MM.1S (cell line): ENCODE results near the gene ARHGEF2.

ENCODE experiments used
- DNase-seq: peaks from one replicate; pipeline ENCODE4 v3.0.0-alpha.2; 2015
- H2AFZ ChIP-seq: fragments of 300-600 bp; sonication (generic); 2 replicates; pipeline ENCODE4 v1.6.0; 2016; ENCODE audit warnings: antibody characterized with exemption, low read length
- H3F3A ChIP-seq: fragments of 300-600 bp; sonication (generic); 2 replicates; pipeline ENCODE4 v1.6.1; 2016; ENCODE audit warnings: mild to moderate bottlenecking, antibody characterized with exemption, low read length, moderate library complexity, mixed read lengths; ENCODE audit not compliant: insufficient read depth
- H3K27ac ChIP-seq: fragments of 300-600 bp; sonication (generic); 2 replicates; pipeline ENCODE4 v1.5.1; 2016; ENCODE audit warnings: mild to moderate bottlenecking, low read length
- H3K27me3 ChIP-seq: fragments of 300-600 bp; sonication (generic); replicated peaks from 2 replicates; pipeline ENCODE4 v1.6.0; 2016; ENCODE audit warnings: low read length; ENCODE audit not compliant: insufficient read depth
- H3K36me3 ChIP-seq: fragments of 300-600 bp; sonication (generic); replicated peaks from 2 replicates; pipeline ENCODE4 v1.6.1; 2016; ENCODE audit warnings: mild to moderate bottlenecking, low read length, mixed read lengths; ENCODE audit not compliant: insufficient read depth
- H3K4me1 ChIP-seq: fragments of 300-600 bp; sonication (generic); 2 replicates; pipeline ENCODE4 v1.6.1; 2016; ENCODE audit warnings: low read length, mixed read lengths
- H3K4me2 ChIP-seq: fragments of 300-600 bp; sonication (generic); 2 replicates; pipeline ENCODE4 v1.6.0; 2016; ENCODE audit warnings: low read depth, low read length
- H3K4me3 ChIP-seq: fragments of 300-600 bp; sonication (generic); 2 replicates; pipeline ENCODE4 v1.5.1; 2016; ENCODE audit warnings: low read length, mixed read lengths
- H3K79me2 ChIP-seq: fragments of 300-600 bp; sonication (generic); 2 replicates; pipeline ENCODE4 v1.6.1; 2016; ENCODE audit warnings: mixed run types, low read length, mixed read lengths
- H3K9ac ChIP-seq: fragments of 300-600 bp; sonication (generic); 2 replicates; pipeline ENCODE4 v1.6.1; 2016; ENCODE audit warnings: low read length, mixed read lengths
- H3K9me2 ChIP-seq: fragments of 300-600 bp; sonication (generic); replicated peaks from 2 replicates; pipeline ENCODE4 v1.6.1; 2016; ENCODE audit warnings: mild to moderate bottlenecking, low read length, mixed read lengths; ENCODE audit not compliant: insufficient read depth
- H3K9me3 ChIP-seq: fragments of 300-600 bp; sonication (generic); replicated peaks from 2 replicates; pipeline ENCODE4 v1.6.1; 2016; ENCODE audit warnings: mild to moderate bottlenecking, low read length, mixed read lengths; ENCODE audit not compliant: insufficient read depth
- H4K20me1 ChIP-seq: fragments of 300-600 bp; sonication (generic); 2 replicates; pipeline ENCODE4 v1.6.1; 2016; ENCODE audit warnings: mild to moderate bottlenecking, low read length, moderate library complexity, mixed read lengths; ENCODE audit not compliant: insufficient read depth
- CTCF ChIP-seq: fragments of 300-600 bp; sonication (generic); IDR thresholded peaks from 2 replicates; pipeline ENCODE4 v1.5.1; 2016; ENCODE audit warnings: antibody characterized with exemption, low read length, mixed read lengths
- EZH2 ChIP-seq: fragments of 300-600 bp; sonication (generic); optimal IDR thresholded peaks from 2 replicates; pipeline ENCODE3; 2017; ENCODE audit warnings: low read depth, mild to moderate bottlenecking, antibody characterized with exemption, low read length, mixed read lengths
- EZH2phosphoT487 ChIP-seq: fragments of 300-600 bp; sonication (generic); IDR thresholded peaks from 2 replicates; pipeline ENCODE4 v1.6.1; 2018; ENCODE audit warnings: antibody characterized with exemption, low read length

The ARHGEF2 gene

GRCh38 chr1:155978325-155978972 is at the start of gene ARHGEF2:
ARHGEF2 (minus strand) TSS chr1:155978547; CDS start chr1:155978427, 120 bp downstream.
- H3K27ac ChIP-seq: peak within 1 kb of the TSS; percentile 93
- H3K27me3 ChIP-seq: no peaks in the 10 kb centered on the region
- peak within 1 kb of the TSS; percentile 94 for H3K4me2 ChIP-seq
- peak within 1 kb of the TSS; percentile 84 for H3K4me3 ChIP-seq
- TF ChIP-seq CTCF (peak; percentile 36), EZH2phosphoT487 (no peak), EZH2 (no peak)
- H3K36me3 ChIP-seq: no peaks in the 10 kb centered on the region
- H4K20me1 ChIP-seq: peaks cover 22% of the 10 kb centered on the region
- DNase-seq: peak; percentile 94
- H3K4me1 ChIP-seq: peaks cover 50% of the 10 kb centered on the region
- H3F3A ChIP-seq: peaks cover 65% of the 10 kb centered on the region
- no peaks in the 10 kb centered on the region for H3K9me3 ChIP-seq
- H3K9ac ChIP-seq: peak within 1 kb of the TSS; percentile 87
- peaks cover 91% of the 10 kb centered on the region for H3K79me2 ChIP-seq
- H3K9me2 ChIP-seq: no peaks in the 10 kb centered on the region
- peak within 1 kb of the TSS; percentile 12; the same call in 1 of the 2 replicates for H2AFZ ChIP-seq

GRCh38 chr1:156026588-156026987 is 48.2 kb upstream of the ARHGEF2 start:
- H3K9me2 ChIP-seq: no peaks in the 10 kb centered on the region
- H4K20me1 ChIP-seq: no peaks in the 10 kb centered on the region
- no peaks in the 10 kb centered on the region for H3K9me3 ChIP-seq
- no peaks in the 10 kb centered on the region for H3K36me3 ChIP-seq
- H3K4me2 ChIP-seq: no peak overlapping the region
- H3F3A ChIP-seq: no peaks in the 10 kb centered on the region
- H3K4me3 ChIP-seq: no peak overlapping the region
- H3K9ac ChIP-seq: no peak overlapping the region
- H3K79me2 ChIP-seq: no peaks in the 10 kb centered on the region
- no peak overlapping the region for H2AFZ ChIP-seq
- no peak for DNase-seq
- no peak overlapping the region for H3K27ac ChIP-seq
- TF ChIP-seq EZH2phosphoT487: no peak
- no peak for TF ChIP-seq CTCF
- no peak for TF ChIP-seq EZH2
- H3K27me3 ChIP-seq: no peaks in the 10 kb centered on the region
- H3K4me1 ChIP-seq: no peaks in the 10 kb centered on the region

- H3K27me3 ChIP-seq: no peaks in the 10 kb centered on the region
- no peaks in the 10 kb centered on the region for H3K36me3 ChIP-seq
- H4K20me1 ChIP-seq: no peaks in the 10 kb centered on the region
- no peak for DNase-seq
- no peak overlapping the region for H2AFZ ChIP-seq
- no peaks in the 10 kb centered on the region for H3K4me1 ChIP-seq
- H3K79me2 ChIP-seq: no peaks in the 10 kb centered on the region
- peak; percentile 42 for TF ChIP-seq CTCF
- no peak for TF ChIP-seq EZH2phosphoT487
- no peak for TF ChIP-seq EZH2
- no peaks in the 10 kb centered on the region for H3K9me2 ChIP-seq
- H3K4me3 ChIP-seq: no peak overlapping the region
- no peaks in the 10 kb centered on the region for H3F3A ChIP-seq
- no peak overlapping the region for H3K27ac ChIP-seq
- H3K9me3 ChIP-seq: no peaks in the 10 kb centered on the region
- H3K9ac ChIP-seq: no peak overlapping the region
- no peak overlapping the region for H3K4me2 ChIP-seq
Measured at GRCh38 chr1:156025876-156026275, 47.5 kb upstream of the ARHGEF2 start.
